ENCODE data around the gene ZNF513.

The ZNF513 gene

GRCh38 chr2:27390822-27391679 is 10.5 kb upstream of the ZNF513 start:
- in situ Hi-C loops (cut with HindIII; ENCODE audit: low sequenced_read_pairs) = no loop called here

DNA sequence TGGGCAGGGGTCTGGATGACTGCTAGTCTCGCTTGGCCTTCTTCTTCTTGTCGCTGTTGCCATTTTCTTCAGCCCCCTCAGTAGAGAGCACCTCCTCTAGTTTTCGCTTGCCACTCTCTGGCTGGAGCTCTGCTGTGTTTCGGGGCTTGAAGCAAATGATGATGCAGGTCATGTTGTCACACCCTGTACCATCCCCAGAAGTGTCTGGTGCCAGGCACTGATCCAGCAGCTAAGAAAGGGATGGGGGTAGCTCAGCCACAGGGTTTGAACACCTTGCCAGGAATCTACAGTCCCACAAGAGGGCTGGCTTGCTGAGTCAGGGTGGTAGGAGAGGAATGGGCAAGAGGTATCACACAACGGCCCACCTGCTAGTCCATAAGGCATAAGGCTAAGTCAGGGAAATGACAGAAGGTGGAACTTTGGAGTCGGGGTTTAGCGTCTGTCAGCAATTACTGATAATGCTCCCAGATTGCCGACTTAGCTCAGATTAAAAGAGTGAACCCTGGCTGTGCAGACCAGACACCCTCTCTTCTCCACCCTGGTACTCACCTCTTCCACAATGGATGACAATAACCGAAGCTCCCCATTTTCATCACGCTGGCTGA is 1.1 kb upstream of the ZNF513 start:
- in situ Hi-C loops (cut with HindIII; ENCODE audit: low sequenced_read_pairs) = loop anchor here (5.0 kb wide), 1 partner anchor 39 kb away; no protein-coding TSS in a partner anchor

DNA sequence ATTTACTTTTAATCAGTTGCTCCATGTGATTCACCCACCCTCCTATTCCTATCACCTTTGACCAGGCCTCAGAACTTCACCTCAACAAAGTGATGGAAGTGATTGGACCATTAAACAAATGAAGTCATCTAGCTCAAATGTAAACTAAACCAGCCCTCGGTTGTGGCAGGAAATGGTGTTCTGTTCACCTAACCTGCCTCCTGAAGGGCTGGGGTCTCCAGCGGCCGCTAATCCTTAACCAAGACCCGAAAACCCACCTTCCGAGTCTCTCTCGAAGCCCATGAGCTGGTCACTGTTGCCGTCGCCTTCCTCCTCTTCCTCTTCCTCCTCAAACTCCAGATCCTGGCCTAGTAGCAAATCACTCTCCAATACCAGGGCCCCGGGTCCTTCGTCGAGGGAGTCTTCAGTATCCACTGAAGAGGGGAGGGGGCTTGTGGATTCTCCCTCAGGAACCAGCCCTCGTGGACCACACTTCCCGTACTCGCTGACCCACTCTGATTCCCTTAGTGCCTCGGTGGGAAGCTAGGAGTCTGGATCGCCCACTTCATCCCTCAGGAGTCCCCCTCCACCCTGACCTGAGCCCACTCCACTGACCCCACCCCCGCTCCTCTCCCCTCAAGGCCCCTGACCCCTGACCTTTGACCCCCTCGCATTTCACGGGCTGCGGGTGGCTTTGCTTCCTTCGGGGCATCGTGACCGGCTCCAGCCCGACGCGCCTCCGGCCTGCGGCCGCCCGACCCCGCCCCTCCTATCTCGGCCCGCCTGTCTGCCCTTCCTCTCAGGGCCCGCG is 503 bp downstream of the ZNF513 start:
- in situ Hi-C loops (cut with HindIII; ENCODE audit: low sequenced_read_pairs) = loop anchor here (5.0 kb wide), 1 partner anchor 38 kb away; no protein-coding TSS in a partner anchor

- in situ Hi-C loops (cut with HindIII; ENCODE audit: low sequenced_read_pairs) = no loop called here
These were observed 1.1 kb downstream of the ZNF513 start for GRCh38 chr2:27379383-27379835.

- in situ Hi-C loops (cut with HindIII; ENCODE audit: low sequenced_read_pairs) = no loop called here
These were observed 1.7 kb downstream of the ZNF513 start for GRCh38 chr2:27378809-27379290.

DNA sequence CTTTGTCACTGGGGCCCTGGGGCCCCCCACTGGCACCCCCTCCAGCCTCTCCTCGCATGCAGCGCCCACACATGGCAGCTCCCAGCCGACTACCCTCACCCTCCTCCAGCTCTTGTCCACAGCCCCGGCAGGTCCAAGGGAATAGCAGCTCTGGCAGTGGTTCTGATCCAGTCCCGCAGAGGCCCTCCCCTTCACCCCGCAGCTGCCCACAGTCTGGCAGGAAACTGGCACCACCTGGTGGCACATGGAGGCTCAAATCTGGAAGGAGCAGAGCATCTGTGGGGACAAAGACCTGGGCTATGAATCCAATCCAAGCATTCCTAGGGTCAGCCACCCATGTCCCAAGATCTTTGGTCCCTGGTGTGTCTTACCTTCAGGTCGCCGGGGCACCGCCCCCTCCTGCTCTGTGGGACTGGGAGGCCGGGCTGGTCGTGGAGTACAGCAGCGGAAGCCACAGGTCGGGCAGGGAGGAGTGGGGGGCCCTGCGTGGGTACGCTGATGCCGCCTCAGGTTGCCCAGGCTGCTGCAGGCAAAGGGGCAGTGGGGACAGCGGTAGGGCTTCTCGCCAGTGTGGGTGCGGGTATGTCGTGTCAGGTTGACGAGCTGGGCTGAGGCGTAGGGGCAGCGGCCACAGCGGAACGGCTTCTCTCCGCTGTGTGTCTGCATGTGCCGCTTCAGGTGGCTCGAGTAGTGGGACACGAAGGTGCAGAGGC is 2.3 kb downstream of the ZNF513 start:
- in situ Hi-C loops (cut with HindIII; ENCODE audit: low sequenced_read_pairs) = no loop called here

GRCh38 chr2:27377618-27378095 is 2.9 kb downstream of the ZNF513 start:
- in situ Hi-C loops (cut with HindIII; ENCODE audit: low sequenced_read_pairs) = no loop called here

- in situ Hi-C loops (cut with HindIII; ENCODE audit: low sequenced_read_pairs) = no loop called here
These were observed 3.5 kb downstream of the ZNF513 start for GRCh38 chr2:27376866-27377617.

GRCh38 chr2:27376151-27376865 is 4.2 kb downstream of the ZNF513 start:
- in situ Hi-C loops (cut with HindIII; ENCODE audit: low sequenced_read_pairs) = no loop called here

DNA sequence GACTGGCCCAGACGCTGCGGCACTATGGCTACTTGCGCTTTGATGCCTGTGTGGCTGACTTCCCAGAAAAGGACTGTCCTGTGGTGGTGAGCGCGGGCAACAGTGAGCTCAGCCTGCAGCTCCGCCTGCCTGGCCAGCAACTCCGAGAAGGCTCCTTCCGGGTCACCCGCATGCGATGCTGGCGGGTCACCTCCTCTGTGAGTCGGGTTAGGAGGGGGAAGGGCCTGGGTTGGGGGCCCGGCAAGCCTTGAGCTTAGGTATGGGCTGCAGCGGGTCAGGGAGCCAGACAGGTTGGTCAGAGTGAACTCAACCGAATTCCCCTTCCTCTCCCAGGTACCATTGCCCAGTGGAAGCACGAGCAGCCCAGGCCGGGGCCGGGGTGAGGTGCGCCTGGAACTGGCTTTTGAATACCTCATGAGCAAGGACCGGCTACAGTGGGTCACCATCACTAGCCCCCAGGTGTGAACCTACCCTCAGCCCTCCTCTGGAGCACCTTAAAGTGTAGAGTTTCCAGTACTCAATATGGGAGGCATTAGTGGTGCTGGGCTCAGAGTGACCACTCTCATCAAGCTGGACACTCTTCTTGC is 4.9 kb downstream of the ZNF513 start:
- in situ Hi-C loops (cut with HindIII; ENCODE audit: low sequenced_read_pairs) = no loop called here

- in situ Hi-C loops (cut with HindIII; ENCODE audit: low sequenced_read_pairs) = no loop called here
These were observed 7.0 kb downstream of the ZNF513 start for GRCh38 chr2:27373567-27373966.

GRCh38 chr2:27372937-27373336 is 7.6 kb downstream of the ZNF513 start:
- in situ Hi-C loops (cut with HindIII; ENCODE audit: low sequenced_read_pairs) = no loop called here

DNA sequence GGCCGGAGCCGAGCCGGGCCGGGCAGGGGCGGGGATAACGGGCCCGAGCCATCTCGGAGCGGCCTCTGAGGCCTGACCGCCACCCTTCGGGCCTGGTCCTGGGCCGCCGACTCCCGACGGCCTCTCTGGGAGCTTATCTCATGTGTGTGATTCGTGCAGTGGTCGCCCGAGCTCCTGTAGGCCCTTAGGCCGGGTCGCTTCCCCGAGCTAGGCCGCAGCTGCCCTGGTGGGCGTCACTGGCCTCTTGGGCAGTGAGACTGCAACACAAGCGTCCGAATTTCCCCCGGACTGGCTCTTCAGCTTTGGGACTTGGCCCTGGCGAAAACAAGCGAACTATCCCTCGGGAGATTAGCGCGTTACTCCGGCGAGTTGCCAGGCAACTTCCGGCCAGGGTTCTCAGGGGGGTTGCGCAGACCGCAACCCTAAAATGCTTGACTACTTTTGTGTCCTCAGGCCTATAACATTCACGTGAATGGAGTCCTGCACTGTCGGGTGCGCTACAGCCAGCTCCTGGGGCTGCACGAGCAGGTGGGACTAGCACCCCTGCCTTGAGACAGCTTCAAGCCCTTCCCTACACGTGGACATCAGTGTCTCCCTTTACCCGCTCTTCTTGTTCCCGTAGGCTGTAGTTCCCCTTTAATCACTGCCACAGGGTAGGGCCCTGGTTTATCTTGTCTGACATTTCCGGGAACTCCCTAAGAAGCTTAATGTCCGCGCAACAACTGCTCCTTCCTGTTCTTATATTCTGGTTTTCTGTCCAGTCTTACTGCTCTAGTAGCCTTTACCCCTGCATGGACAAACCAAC is 9.5 kb downstream of the ZNF513 start:
- in situ Hi-C loops (cut with HindIII; ENCODE audit: low sequenced_read_pairs) = no loop called here

DNA sequence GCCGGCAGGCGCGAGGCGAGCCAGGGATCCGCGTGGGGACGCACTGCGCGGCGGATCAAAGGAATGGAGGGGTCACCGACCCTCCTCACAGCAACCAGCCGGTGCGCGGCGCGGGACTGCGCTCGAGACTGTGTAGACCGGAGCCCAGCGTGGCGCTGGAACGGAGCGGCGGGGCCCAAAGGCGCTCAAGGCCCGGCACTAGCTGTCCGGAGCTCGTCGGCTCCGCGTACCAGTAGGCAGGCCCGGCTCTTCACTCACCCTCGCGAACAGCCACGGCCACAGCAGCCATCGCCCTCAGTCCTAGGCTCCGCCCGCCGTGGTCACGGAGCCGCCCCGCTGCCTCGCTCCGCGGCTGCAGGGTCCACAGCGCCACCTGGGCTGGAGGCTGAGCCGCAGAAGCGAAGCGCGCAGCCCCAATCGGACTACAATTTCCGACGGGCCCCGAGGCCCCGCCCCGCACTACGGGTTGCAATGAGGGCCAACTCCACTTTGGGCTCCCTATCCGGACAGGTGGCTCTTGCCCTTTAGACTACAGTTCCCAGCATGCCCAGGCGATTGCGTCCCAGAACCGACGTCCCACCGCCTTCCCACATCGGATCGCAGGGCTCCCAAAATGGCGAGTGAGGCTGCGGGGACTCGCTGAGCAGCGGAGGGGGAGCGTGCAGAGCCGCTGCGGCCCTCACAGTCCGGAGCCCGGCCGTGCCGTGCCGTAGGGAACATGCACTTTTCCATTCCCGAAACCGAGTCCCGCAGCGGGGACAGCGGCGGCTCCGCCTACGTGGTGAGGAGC is 10.3 kb downstream of the ZNF513 start, which contains the start of the genes EIF2B4 and SNX17:
TSS of gene EIF2B4 (minus strand) at position 313 of the 790 bp plus-strand sequence. CDS start at position 289, 24 bp downstream.
TSS of gene SNX17 (plus strand) at position 591 of the 790 bp plus-strand sequence. CDS start at position 719, 128 bp downstream.
- in situ Hi-C loops (cut with HindIII; ENCODE audit: low sequenced_read_pairs) = no loop called here

DNA sequence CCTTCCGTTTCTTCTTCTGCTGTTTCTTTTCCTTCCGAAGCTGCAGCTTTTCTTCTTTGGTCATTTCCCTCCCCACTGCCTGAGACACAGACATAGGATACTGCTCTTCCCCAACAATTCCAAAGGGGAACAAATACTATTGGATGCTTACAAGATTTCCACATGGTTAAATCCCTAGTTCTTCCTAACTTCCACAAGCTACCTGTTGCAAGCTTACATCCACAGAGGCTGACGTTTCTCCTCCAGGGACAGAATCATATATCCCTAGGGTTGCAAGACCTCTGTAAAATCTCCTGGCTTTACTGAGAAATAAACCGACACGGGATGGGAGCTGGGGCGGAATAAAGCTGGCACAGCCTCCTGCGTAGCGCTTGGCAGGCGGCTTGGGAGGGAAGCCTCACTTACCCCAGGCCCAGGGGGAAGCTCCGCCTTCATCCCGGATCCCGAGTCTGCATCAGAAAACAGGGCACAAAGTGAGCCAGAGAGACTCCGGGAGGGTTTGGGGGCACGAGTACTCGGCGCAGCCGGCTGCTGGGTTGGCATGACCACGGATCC is 11.0 kb downstream of the ZNF513 start:
- in situ Hi-C loops (cut with HindIII; ENCODE audit: low sequenced_read_pairs) = no loop called here

DNA sequence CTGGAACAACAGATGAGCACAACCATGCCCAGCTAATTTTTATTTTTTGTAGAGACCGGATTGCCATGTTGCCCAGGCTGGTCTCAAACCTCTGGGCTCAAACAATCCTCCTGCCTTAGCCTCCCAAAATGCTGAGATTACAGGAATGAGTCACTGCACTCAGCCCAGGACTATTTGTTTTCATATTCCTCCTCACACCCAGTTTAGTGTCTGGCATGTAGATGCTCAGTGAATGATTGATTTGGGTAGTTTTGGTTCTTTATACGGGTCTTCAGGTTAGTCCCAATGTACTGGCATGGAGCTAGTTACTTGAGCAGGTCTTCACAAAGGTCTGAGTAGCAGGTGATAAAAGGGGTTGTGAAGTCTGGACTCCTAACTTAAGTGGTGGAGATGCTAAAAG is 16.6 kb downstream of the ZNF513 start:
- in situ Hi-C loops (cut with HindIII; ENCODE audit: low sequenced_read_pairs) = no loop called here

All from endothelial cell of hepatic sinusoid (primary cell).